OCI-LY7 (cell line): ENCODE results near the gene AKAP10.
"Not testable (repeated sequence)": the region's sequence is repeated elsewhere in the genome, so short reads cannot be mapped to it uniquely, and the experiment has no call there.

Experiments
- EZH2phosphoT487 ChIP-seq: fragments of 200-600 bp; sonication (generic); IDR thresholded peaks from 2 replicates; pipeline ENCODE4 v1.6.1; 2018; ENCODE audit warnings: low read depth, borderline replicate concordance, mild to moderate bottlenecking, mixed run types, antibody characterized with exemption, low read length, moderate library complexity, mixed read lengths
- TF ChIP-seq, protein P1 (sequence below): fragments of 200-600 bp; sonication (generic); conservative IDR thresholded peaks from 2 replicates; pipeline ENCODE4 v1.5.1; 2014; ENCODE audit warnings: mild to moderate bottlenecking, antibody characterized with exemption, low read length, moderate library complexity, mixed read lengths

DNA sequence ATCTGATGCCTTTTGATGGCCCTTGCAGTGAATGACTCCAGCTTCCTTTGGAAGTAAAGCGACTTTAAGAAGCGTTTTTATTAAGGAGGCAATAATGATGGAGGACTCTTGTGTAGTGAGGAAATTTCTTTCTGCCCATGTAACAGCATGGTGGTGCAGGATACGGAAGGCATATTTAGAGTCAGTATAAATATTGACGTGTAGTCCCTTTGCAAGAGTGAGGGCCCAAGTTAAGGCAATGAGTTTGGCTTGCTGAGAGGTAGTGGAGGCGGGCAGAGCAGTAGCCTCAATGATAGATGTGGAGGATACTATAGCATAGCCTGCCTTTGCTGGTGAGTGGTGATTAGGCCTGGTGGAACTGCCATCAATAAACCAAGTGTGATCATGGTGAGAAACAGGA lies 87.6 kb downstream of the AKAP10 start:
- TF ChIP-seq, protein P1, sequence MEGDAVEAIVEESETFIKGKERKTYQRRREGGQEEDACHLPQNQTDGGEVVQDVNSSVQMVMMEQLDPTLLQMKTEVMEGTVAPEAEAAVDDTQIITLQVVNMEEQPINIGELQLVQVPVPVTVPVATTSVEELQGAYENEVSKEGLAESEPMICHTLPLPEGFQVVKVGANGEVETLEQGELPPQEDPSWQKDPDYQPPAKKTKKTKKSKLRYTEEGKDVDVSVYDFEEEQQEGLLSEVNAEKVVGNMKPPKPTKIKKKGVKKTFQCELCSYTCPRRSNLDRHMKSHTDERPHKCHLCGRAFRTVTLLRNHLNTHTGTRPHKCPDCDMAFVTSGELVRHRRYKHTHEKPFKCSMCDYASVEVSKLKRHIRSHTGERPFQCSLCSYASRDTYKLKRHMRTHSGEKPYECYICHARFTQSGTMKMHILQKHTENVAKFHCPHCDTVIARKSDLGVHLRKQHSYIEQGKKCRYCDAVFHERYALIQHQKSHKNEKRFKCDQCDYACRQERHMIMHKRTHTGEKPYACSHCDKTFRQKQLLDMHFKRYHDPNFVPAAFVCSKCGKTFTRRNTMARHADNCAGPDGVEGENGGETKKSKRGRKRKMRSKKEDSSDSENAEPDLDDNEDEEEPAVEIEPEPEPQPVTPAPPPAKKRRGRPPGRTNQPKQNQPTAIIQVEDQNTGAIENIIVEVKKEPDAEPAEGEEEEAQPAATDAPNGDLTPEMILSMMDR, result not testable (repeated sequence)
- not testable (repeated sequence) for TF ChIP-seq EZH2phosphoT487
